SK-N-SH (cell line): ENCODE data around the gene SSTR4. TPM values are rescaled to one million over a fixed set of nuclear protein-coding genes. Genes with fewer than 3 reads are reported as not detected.

Experiments used
- CTCF ChIA-PET: fragments of 300-600, 350-600 bp; formaldehyde crosslinking; extraction: SDS; loops from one replicate; lab custom pipeline; 2021; lab: Yijun Ruan, JAX
- POLR2A ChIA-PET: fragments of 350-600 bp; sonication (Branson Sonifier 250); formaldehyde crosslinking; extraction: SDS; loops from one replicate; lab custom pipeline; 2020; ENCODE audit warnings: antibody characterized with exemption, inconsistent platforms; lab: Yijun Ruan, JAX
- DNase-seq: peaks from one replicate; pipeline ENCODE4 v3.0.0; 2012
- H2AFZ ChIP-seq: fragments of 200-600 bp; sonication (generic); 2 replicates; pipeline ENCODE4 v1.8.1; 2016; ENCODE audit warnings: antibody characterized with exemption, mild to moderate bottlenecking, low read depth
- H3F3A ChIP-seq: fragments of 200-600 bp; sonication (generic); replicated peaks from 2 replicates; pipeline ENCODE3; 2016; ENCODE audit warnings: antibody characterized with exemption, mild to moderate bottlenecking; ENCODE audit not compliant: insufficient read depth
- H3K27ac ChIP-seq, 2 experiments: fragments of 200-500 bp in 1 of 2; fragments of 200-600 bp in 1 of 2; sonication (Bioruptor generic) in 1 of 2; sonication (generic), shearing (Covaris generic) in 1 of 2; 2 replicates each; pipeline versions ENCODE4 v1.5.1 to v1.6.1; 2014 to 2016; ENCODE audit warnings: low read depth in 2 of 2, inconsistent platforms in 1 of 2, low read length in 1 of 2, mild to moderate bottlenecking in 1 of 2, mixed read lengths in 1 of 2
- H3K27me3 ChIP-seq: fragments of 200-600 bp; sonication (generic), shearing (Covaris generic); 2 replicates; pipeline ENCODE4 v1.6.1; 2016; ENCODE audit warnings: mixed run types; ENCODE audit not compliant: insufficient read depth
- H3K36me3 ChIP-seq, 2 experiments: fragments of 200-500 bp in 1 of 2; fragments of 200-600 bp in 1 of 2; sonication (Bioruptor generic) in 1 of 2; sonication (generic) in 1 of 2; replicated peaks in 1 of 2; 2 replicates each; pipeline versions ENCODE3 to v1.5.1; 2014 to 2016; ENCODE audit warnings: low read length in 1 of 2, mild to moderate bottlenecking in 1 of 2; ENCODE audit not compliant: insufficient read depth in 2 of 2, control insufficient read depth in 1 of 2
- H3K4me1 ChIP-seq, 2 experiments: fragments of 200-500 bp in 1 of 2; fragments of 200-600 bp in 1 of 2; sonication (Bioruptor generic) in 1 of 2; sonication (generic), shearing (Covaris generic) in 1 of 2; 2 replicates each; pipeline versions ENCODE4 v1.5.1 to v1.6.1; 2014 to 2016; ENCODE audit warnings: low read depth in 1 of 2, low read length in 1 of 2, mixed run types in 1 of 2; ENCODE audit not compliant: insufficient read depth in 2 of 2, control insufficient read depth in 1 of 2
- H3K4me2 ChIP-seq: fragments of 200-600 bp; sonication (generic), shearing (Covaris generic); 2 replicates; pipeline ENCODE4 v1.6.1; 2017; ENCODE audit warnings: mixed run types
- H3K4me3 ChIP-seq, 2 experiments: fragments of 200-500 bp in 1 of 2; fragments of 200-600 bp in 1 of 2; sonication (Bioruptor generic) in 1 of 2; sonication (generic), shearing (Covaris generic) in 1 of 2; 2 replicates each; pipeline versions ENCODE4 v1.5.1 to v1.8.1; 2014 to 2016; ENCODE audit warnings: low read depth in 2 of 2, inconsistent platforms in 1 of 2, low read length in 1 of 2, mild to moderate bottlenecking in 1 of 2, mixed read lengths in 1 of 2, moderate library complexity in 1 of 2
- H3K79me2 ChIP-seq: fragments of 200-600 bp; sonication (generic); 2 replicates; pipeline ENCODE4 v1.8.1; 2017; ENCODE audit warnings: mild to moderate bottlenecking; ENCODE audit not compliant: insufficient read depth
- H3K9ac ChIP-seq: fragments of 200-600 bp; sonication (generic); 2 replicates; pipeline ENCODE4 v1.6.1; 2017; ENCODE audit warnings: mixed run types
- H3K9me2 ChIP-seq: fragments of 200-600 bp; sonication (generic); 2 replicates; pipeline ENCODE4 v1.6.1; 2017; ENCODE audit warnings: mixed run types
- H3K9me3 ChIP-seq: fragments of 200-600 bp; sonication (generic); 2 replicates; pipeline ENCODE4 v1.6.1; 2017; ENCODE audit warnings: mixed run types, mild to moderate bottlenecking, moderate library complexity
- H4K20me1 ChIP-seq: fragments of 200-600 bp; sonication (generic); 2 replicates; pipeline ENCODE4 v1.6.1; 2017; ENCODE audit warnings: mild to moderate bottlenecking, mixed run types; ENCODE audit not compliant: insufficient read depth
- CTCF ChIP-seq: fragments of 200-600 bp; sonication (generic); IDR thresholded peaks from 2 replicates; pipeline ENCODE4 v1.6.1; 2017; ENCODE audit warnings: antibody characterized with exemption, mild to moderate bottlenecking, moderate library complexity
- EZH2phosphoT487 ChIP-seq: fragments of 200-600 bp; sonication (generic); IDR thresholded peaks from 2 replicates; pipeline ENCODE4 v1.6.1; 2017; ENCODE audit warnings: low read depth, mixed run types, mild to moderate bottlenecking, antibody characterized with exemption, moderate library complexity, borderline replicate concordance
- FOXM1 ChIP-seq: IDR thresholded peaks from 2 replicates; pipeline ENCODE4 v1.4.0; 2012; ENCODE audit warnings: low read depth, mild to moderate bottlenecking
- JUND ChIP-seq: IDR thresholded peaks from 2 replicates; pipeline ENCODE4 v1.4.0; 2012
- MAX ChIP-seq: IDR thresholded peaks from 2 replicates; pipeline ENCODE4 v1.4.0; 2012; ENCODE audit warnings: low read depth
- NFIC ChIP-seq: IDR thresholded peaks from 2 replicates; pipeline ENCODE4 v1.4.0; 2012; ENCODE audit warnings: borderline replicate concordance
- NRF1 ChIP-seq: IDR thresholded peaks from 2 replicates; pipeline ENCODE4 v1.6.1; 2012; ENCODE audit warnings: low read depth, mild to moderate bottlenecking, low read length
- PBX3 ChIP-seq: IDR thresholded peaks from 2 replicates; pipeline ENCODE4; 2012
- POLR2AphosphoS5 ChIP-seq: IDR thresholded peaks from 2 replicates; pipeline ENCODE4 v1.6.1; 2012; ENCODE audit warnings: low read depth, low read length
- RCOR1 ChIP-seq: fragments of 150-350 bp; IDR thresholded peaks from 2 replicates; pipeline ENCODE4 v1.6.1; 2017; ENCODE audit warnings: antibody characterized with exemption, low read length
- TCF12 ChIP-seq: IDR thresholded peaks from 2 replicates; pipeline ENCODE4 v1.4.0; 2012
- TEAD4 ChIP-seq: IDR thresholded peaks from 2 replicates; pipeline ENCODE4 v1.4.0; 2012; ENCODE audit warnings: mild to moderate bottlenecking, borderline replicate concordance; ENCODE audit not compliant: insufficient read depth
- USF1 ChIP-seq: IDR thresholded peaks from 2 replicates; pipeline ENCODE4 v1.4.0; 2012; ENCODE audit warnings: low read depth, borderline replicate concordance
- USF2 ChIP-seq: fragments of 150-350 bp; IDR thresholded peaks from 2 replicates; pipeline ENCODE4 v1.6.1; 2017; ENCODE audit warnings: antibody characterized with exemption, low read length, low read depth, borderline replicate concordance
- YY1 ChIP-seq: IDR thresholded peaks from 2 replicates; pipeline ENCODE4 v1.4.0; 2012; ENCODE audit warnings: low read depth, mild to moderate bottlenecking
- WGBS: methylation state at CpG from one replicate; pipeline ENCODE4 v1.1.6; 2017; ENCODE audit warnings: low lambda C conversion rate; 5-methylcytosine and 5-hydroxymethylcytosine counted together
- polyA plus RNA-seq, 3 experiments: library from polyadenylated mRNA; depleted of rRNA; stranded (reverse); fragments of >200 nt; gene quantifications; 2 replicates each; pipeline ENCODE4 v1.2.3, GENCODE V29; 2012

The SSTR4 gene
- polyA plus RNA-seq, 1 of the 3 experiments (the other 2 are of a cell fraction), result not detected

GRCh38 chr20:23072892-23073586 lies 37.9 kb downstream of the SSTR4 start:
- Histone ChIP-seq H2AFZ (no peak overlapping the region), H4K20me1 (no peaks in the 10 kb centered on the region), H3K36me3 (no peaks in the 10 kb centered on the region), H3K27me3 (peaks cover 29% of the 10 kb centered on the region), H3F3A (no peaks in the 10 kb centered on the region), H3K4me3 (no peak overlapping the region), H3K9me2 (no peaks in the 10 kb centered on the region), H3K9ac (no peak overlapping the region), H3K4me1 (no peaks in the 10 kb centered on the region), H3K79me2 (no peaks in the 10 kb centered on the region), H3K9me3 (no peaks in the 10 kb centered on the region), H3K4me2 (no peak overlapping the region), H3K27ac (no peak overlapping the region)
- WGBS, result 15% methylated on average over 11 of the region's 11 CpGs
- ChIA-PET POLR2A (no interaction called here), CTCF (no interaction called here)
- TF ChIP-seq MAX (no peak), USF1 (no peak), NRF1 (no peak)
- no peak for DNase-seq

GRCh38 chr20:23074052-23074451 lies 38.9 kb downstream of the SSTR4 start:
- H3K4me1 ChIP-seq, result no peaks in the 10 kb centered on the region
- no peak overlapping the region for H2AFZ ChIP-seq
- H3K27ac ChIP-seq, result no peak overlapping the region
- no peak overlapping the region for H3K4me3 ChIP-seq
- H3K9me3 ChIP-seq, result no peaks in the 10 kb centered on the region
- H3K4me2 ChIP-seq, result no peak overlapping the region
- H3K27me3 ChIP-seq, result peaks cover 39% of the 10 kb centered on the region
- no peaks in the 10 kb centered on the region for H3K79me2 ChIP-seq
- POLR2A ChIA-PET, result no interaction called here
- WGBS, result 17% methylated on average over 3 of the region's 3 CpGs
- TF ChIP-seq NRF1 (no peak), PBX3 (no peak), POLR2AphosphoS5 (no peak)
- H3K36me3 ChIP-seq, result no peaks in the 10 kb centered on the region
- no peaks in the 10 kb centered on the region for H3K9me2 ChIP-seq
- H4K20me1 ChIP-seq, result no peaks in the 10 kb centered on the region
- no peaks in the 10 kb centered on the region for H3F3A ChIP-seq
- CTCF ChIA-PET, result no interaction called here
- no peak overlapping the region for H3K9ac ChIP-seq
- no peak for DNase-seq

- Histone ChIP-seq H3K79me2 (no peaks in the 10 kb centered on the region), H3F3A (no peaks in the 10 kb centered on the region), H3K27me3 (peaks cover 53% of the 10 kb centered on the region), H3K9me3 (no peaks in the 10 kb centered on the region), H3K4me3 (no peak overlapping the region), H3K4me1 (no peaks in the 10 kb centered on the region), H3K4me2 (no peak overlapping the region), H2AFZ (no peak overlapping the region), H3K27ac (no peak overlapping the region), H3K36me3 (no peaks in the 10 kb centered on the region), H3K9me2 (no peaks in the 10 kb centered on the region), H4K20me1 (no peaks in the 10 kb centered on the region), H3K9ac (no peak overlapping the region)
- 33% methylated on average over 4 of the region's 4 CpGs for WGBS
- DNase-seq, result no peak
- ChIA-PET CTCF (no interaction called here), POLR2A (no interaction called here)
- TF ChIP-seq POLR2AphosphoS5 (no peak), MAX (no peak), JUND (no peak), USF1 (no peak), FOXM1 (no peak), RCOR1 (no peak), EZH2phosphoT487 (no peak), USF2 (no peak), NFIC (no peak), YY1 (no peak), TEAD4 (no peak), NRF1 (no peak), CTCF (no peak), TCF12 (no peak)
Observed at GRCh38 chr20:23077277-23077676, 42.2 kb downstream of the SSTR4 start.
